GM10248 (cell line): ENCODE data around the gene SGF29.
"Not testable (repeated sequence)": the region's sequence is repeated elsewhere in the genome, so short reads cannot be mapped to it uniquely, and the experiment has no call there.

Experiments used
- CTCF ChIA-PET: fragments of 300-600 bp; sonication (Branson Sonifier 250); formaldehyde crosslinking; extraction: SDS; loops from one replicate; lab custom pipeline; 2021; ENCODE audit warnings: antibody characterized with exemption; lab: Yijun Ruan, JAX
- POLR2A ChIA-PET: fragments of 350-650 bp; sonication (Branson Sonifier 250); formaldehyde crosslinking; extraction: SDS; loops from one replicate; lab custom pipeline; 2020; ENCODE audit warnings: antibody characterized with exemption; lab: Yijun Ruan, JAX
- DNase-seq: peaks from one replicate; pipeline ENCODE4 v3.0.0; 2012; ENCODE audit errors: extremely low spot score
- CTCF ChIP-seq: IDR thresholded peaks from 2 replicates; pipeline ENCODE4 v1.5.1; 2012; ENCODE audit warnings: mild to moderate bottlenecking, low read depth; ENCODE audit errors: extremely low read depth, missing control alignments, control extremely low read depth

Gene SGF29

GRCh38 chr16:28591355-28591754 lies 37.6 kb downstream of the SGF29 start:
- POLR2A ChIA-PET = no interaction called here
- no peak for TF ChIP-seq CTCF
- DNase-seq = no peak
- CTCF ChIA-PET = no interaction called here

GRCh38 chr16:28592511-28592910 lies 38.8 kb downstream of the SGF29 start:
- no peak for TF ChIP-seq CTCF
- DNase-seq = no peak
- ChIA-PET POLR2A (no interaction called here), CTCF (no interaction called here)

GRCh38 chr16:28592979-28593553 lies 39.3 kb downstream of the SGF29 start:
- ChIA-PET CTCF (no interaction called here), POLR2A (no interaction called here)
- DNase-seq = no peak
- TF ChIP-seq CTCF = no peak

- DNase-seq, POLR2A ChIA-PET: not testable (repeated sequence)
- CTCF ChIA-PET = interaction anchor here (1.2 kb wide), 1 partner anchor 15 kb away, joined by 3 read pairs; the partner anchor contains the start of gene SULT1A1
Measured at GRCh38 chr16:28595451-28595850, 41.7 kb downstream of the SGF29 start.

- DNase-seq = no peak
- ChIA-PET POLR2A (no interaction called here), CTCF (no interaction called here)
- no peak for TF ChIP-seq CTCF
Measured at GRCh38 chr16:28596115-28596630, 42.5 kb downstream of the SGF29 start.

- ChIA-PET CTCF (no interaction called here), POLR2A (no interaction called here)
- no peak for DNase-seq
- no peak for TF ChIP-seq CTCF
Measured at GRCh38 chr16:28596840-28597691, 43.3 kb downstream of the SGF29 start, which contains the start of gene SULT1A2. TSS of gene SULT1A2 (minus strand) at chr16:28597050. CDS start at chr16:28595930, 1,120 bp downstream.
